Raji (cell line): Measurements from ENCODE around the gene PITPNC1.

ENCODE experiments used
- POLR2A ChIP-seq: IDR thresholded peaks from 2 replicates; pipeline ENCODE4 v1.6.1; 2011; ENCODE audit warnings: low read depth, low read length, control low read depth; ENCODE audit not compliant: insufficient read depth

PITPNC1 gene

DNA sequence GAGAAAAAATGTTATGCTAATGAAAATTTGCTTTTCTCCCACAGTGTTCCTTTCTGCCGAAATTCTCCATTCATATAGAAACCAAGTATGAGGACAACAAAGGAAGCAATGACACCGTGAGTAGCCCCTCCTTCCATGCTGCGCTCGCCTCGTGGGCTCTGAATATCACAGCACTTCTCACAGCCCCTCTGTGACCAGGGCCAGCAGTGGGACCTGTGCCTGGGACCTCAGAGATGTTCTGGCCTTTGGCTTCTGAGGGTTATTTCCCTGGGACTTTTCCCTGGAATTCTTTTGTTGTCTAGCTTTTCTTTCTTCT lies 201.0 kb downstream of the PITPNC1 start:
- TF ChIP-seq POLR2A: no peak

DNA sequence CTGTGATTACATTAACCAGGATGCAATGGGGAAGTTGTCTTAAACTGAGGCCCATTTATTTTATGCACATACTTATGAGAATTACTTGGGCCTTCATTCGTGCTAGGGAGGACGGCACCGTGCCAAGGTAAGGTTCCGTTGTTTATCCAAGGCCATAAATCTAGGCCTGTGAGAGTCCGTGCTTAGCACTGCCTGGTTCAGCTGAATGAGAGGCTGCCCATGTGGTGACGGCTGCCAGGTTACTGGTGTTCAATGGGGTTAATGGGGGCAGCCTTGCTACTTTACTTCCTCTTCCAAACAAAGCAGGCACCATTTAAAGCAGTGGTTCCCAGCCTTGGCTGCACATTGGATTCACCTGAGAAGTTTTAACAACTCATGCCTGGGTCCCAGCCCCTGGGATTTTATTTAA lies 205.6 kb downstream of the PITPNC1 start:
- TF ChIP-seq POLR2A: no peak

DNA sequence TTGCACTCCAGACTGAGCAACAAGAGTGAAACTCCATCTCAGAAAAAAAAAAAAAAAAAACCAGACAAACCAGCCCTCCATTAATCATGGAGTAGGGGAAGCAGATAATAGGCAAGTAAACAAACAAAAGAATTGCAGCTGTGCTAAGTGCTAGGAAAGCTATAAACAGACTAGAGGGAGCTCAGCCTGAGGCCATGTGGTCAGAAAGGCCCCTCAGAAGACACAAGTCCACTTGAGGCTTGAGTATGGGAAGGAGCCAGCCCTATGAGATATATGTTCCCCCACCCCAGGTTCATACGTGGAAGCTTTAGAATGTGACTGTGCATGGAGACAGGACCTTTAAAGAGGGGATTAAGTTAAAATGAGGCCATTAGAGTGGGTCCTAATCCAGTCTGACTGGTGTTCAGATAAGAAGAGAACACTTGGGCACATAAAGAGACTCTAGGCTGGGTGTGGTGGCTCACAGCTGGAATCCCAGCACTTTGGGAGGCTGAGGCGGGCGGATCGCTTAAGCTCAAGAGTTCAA lies 208.1 kb downstream of the PITPNC1 start:
- TF ChIP-seq POLR2A: no peak

DNA sequence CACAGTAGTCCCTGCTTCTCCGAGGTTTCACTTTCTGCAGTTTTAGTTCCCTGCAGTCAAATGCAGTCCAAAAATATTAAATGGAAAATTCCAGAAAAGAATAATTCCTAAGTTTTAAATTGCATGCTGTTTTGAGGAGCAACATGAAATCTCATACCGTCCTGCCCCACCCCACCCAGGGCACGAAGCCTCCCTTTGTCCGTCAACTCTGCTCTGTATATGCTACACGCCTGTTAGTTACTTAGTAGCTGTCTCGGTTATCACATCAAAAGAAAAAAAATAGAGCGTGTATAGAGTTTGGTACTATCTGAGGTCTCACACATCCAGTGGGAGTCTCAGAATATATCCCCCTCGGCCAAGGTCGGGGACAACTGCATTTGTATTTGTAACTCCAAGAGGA lies 211.2 kb downstream of the PITPNC1 start:
- no peak for TF ChIP-seq POLR2A

DNA sequence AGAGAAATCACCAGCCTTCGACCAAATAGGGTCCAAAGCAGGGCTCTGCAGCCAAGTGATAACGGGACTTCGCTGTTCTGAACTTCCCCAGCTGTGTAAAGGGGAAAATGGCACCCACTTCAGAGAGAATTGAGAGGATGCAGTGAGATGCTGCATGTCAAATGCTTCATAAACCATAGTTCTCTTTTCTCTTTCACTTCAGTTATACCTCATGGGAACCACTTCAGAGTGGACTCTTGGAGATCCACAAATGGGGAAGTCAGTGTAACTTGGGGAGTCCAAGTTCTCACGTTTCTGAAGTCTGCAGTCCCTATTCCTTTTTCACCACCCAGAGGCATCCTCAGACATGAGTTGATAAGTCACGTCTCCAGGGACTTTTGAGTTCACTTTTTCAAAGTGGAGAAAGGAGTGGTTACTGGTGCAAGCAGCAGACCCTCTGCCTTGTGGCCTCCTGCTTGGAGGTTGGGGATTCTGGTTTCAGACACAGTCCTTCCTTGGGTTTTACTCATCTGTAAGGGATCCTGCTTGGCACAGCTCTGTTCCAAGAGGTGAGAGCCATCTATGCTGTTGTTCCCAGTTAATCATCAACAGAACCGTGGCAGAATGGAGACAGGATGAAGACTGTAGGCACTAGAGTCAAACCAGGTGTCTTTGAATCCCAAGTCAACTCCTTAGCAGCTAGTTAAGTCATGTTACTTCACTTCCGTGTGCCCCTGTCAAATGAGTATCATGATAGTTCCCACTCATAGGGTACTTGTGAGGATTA lies 217.2 kb downstream of the PITPNC1 start:
- no peak for TF ChIP-seq POLR2A

DNA sequence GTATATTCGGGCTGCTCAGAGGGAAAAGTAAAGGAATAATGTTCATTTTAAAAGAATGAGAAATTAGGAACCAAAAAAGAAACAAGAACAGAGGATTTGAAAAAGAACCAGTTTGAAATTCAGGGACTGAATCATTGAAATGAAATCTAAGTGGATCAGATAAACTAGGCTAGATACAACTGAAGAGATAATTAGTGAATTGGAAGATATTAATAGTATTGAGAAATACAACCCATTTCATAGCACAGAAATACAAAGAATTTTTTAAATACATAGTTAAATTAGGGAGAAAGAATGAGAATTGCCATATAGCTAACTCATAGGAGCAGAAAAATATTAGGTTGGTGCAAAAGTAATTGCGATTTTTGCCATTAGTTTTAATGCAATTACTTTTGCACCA lies 223.3 kb downstream of the PITPNC1 start:
- TF ChIP-seq POLR2A: no peak

DNA sequence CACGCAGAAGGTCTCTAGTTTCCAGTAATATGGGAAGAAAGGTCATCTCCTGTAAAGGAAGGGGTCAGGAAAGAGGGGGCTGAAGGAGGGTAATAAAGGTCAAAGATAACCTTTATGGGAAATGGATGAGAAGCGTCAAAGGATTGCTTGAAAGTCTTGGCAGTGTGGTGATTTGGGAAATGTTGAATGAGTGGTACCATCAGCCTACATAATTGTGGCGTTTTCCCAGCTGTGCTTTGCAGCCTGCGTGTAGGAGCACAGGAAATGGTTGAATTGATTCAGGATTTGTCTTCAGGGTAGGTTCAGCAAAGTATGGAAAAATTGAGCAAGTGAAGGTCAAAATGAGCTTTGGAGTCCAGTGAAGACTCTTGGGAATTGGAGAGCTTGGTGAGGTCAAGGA lies 224.8 kb downstream of the PITPNC1 start:
- no peak for TF ChIP-seq POLR2A

DNA sequence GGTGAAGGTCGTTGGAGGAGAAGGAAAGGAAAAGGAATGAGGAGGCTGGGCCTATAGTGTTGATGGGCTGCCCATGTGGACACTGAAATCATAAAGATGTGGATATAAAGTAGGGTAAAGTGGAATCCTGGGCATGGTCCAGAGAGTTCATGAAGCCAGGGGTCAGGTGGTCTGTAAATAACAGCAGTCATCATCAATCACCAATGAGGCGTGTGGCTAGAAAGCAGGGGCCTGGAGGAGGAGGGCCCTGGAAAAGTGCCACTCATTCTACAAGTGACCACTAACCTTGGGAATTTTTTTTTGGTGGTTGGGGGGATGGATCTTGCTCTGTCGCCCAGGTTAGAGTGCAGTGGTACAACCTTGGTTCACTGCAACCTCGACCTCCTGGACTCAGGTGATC lies 225.4 kb downstream of the PITPNC1 start:
- no peak for TF ChIP-seq POLR2A

DNA sequence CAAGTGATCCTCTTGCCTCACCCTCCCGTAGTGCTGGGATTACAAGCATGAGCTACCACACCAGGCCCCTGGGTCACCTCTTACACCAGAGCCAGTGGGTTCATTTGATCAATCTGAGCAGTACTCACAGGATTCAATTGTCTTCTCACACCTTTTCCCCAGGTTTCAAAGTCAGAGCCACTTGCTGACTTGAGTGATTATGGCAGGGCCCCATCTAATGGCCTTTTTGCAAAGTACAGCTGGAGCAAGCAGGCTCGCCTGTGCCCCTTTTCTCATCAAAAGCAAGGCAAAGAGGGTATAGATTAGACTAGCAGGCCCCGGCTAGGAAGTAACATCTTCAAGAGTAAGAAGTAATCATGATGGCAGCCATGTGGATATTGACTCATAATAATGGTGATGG lies 225.9 kb downstream of the PITPNC1 start:
- TF ChIP-seq POLR2A: no peak

DNA sequence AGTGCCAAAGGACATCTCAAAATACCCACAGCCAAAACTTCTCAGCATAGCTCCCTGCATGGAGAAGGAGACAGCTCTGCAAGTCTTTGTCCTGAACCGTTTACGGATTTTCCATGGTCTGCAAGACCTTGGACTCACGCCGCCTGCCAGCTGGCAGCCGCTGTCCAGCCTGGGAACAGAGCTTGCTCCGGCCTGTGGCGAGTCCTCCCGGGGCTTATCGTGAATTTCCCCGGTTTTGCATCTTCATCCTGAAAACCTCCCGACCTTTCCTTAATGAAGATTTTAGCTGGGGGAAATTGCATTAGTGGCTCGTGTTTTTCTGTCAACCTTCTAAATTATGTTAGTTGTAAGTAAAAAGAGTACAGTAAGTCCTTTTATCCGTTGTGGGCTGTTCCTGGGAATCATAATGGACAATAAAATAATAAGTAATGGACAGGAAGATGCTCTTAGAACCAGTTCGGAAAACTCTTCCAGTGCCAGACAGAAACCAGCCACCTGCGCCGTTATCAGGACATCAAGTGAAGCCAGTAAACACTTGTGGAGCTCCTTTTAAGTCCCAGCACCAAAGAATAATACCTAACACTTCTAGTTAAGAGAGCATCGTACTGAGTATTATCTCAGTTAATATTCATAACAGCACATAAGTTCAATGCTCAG lies 228.3 kb downstream of the PITPNC1 start:
- TF ChIP-seq POLR2A: no peak

DNA sequence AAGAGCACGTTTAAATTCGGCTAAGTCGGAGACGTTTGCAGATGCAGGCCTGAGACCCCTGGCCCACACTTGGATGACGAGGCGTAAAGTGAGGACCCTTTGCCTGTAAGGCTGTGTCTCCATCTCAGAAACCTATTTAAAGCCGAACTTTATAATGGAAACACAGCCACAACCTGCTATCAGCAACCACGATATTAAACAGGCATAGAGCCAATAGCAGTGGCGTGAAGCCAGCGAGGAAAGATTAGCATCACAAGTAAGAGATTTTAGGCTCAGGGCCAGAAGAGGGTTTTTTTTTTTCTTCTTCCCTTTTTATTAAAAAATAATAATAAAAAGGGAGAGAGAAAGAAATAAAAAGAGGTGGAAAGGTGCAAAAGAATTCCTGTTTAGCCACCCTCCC lies 229.4 kb downstream of the PITPNC1 start:
- no peak for TF ChIP-seq POLR2A

DNA sequence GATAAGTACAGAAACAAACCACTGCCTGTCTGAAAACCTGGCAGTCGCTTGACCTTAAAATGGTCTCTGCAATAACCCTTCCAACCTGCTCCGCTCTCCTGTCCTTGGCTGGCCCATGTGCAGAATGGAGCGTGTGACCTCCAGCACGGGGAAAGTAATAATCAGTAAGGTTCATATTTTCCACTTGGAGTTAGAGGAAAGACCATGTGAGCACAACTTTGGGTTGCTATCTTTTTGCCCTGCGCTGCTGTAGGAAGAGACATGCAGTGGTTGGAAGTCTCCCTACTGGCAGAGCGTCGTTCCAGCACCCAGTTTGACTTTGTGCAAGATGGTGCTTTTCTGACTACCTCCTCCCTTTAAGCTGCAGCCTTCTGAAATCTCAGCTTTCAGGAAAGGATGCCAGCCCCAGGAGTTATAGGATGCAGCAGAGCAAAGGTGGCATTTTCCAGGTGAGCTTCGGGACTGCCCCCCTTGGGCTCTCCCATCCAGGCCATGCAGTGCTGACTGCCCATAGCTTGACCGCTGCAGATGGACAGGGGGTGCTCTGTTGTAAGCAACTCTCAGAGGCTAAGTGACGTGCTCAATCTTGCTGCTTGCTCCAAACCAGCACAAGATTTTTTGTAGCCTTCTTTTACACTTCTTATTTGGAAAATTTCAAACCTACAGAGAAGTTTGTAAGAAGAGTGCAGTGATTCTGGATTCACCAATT lies 230.0 kb downstream of the PITPNC1 start:
- TF ChIP-seq POLR2A: no peak

DNA sequence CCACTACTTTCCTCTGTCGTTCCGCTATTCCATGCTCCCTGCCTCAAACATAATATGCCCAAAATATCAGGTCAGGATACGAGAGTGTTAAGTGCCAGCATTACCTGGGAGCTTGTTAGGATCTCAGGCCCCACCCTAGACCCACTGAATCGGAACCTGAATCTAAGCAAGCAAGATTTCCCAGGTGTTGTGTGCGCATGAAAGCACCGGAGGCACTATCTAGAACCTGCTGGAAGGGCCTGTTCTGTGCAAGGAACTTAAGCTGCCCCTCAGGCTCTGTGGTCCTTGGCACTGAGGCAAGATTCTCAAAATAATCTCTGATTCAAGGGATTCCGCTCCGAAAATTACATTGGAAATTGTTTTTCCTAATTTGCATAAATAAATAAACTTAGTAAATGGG lies 233.0 kb downstream of the PITPNC1 start:
- TF ChIP-seq POLR2A: no peak

DNA sequence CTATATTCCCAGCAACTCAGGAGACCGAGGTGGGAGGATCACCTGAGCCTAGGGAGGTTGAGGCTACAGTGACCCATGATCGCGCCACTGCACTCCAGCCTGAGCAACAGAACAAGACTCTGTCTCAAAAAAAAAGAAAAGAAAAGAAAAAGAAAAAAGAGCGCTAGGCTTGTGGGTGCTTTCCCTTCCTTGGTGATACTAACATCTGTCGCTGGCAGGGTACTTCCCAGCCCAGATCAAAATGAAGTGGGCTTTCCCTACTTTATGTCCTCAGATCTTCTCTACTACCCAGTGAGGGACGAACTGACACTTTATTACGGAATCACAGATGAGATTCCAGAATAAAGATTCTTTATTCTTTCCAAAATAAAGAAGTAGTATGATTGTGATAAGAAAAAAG lies 236.9 kb downstream of the PITPNC1 start:
- no peak for TF ChIP-seq POLR2A

DNA sequence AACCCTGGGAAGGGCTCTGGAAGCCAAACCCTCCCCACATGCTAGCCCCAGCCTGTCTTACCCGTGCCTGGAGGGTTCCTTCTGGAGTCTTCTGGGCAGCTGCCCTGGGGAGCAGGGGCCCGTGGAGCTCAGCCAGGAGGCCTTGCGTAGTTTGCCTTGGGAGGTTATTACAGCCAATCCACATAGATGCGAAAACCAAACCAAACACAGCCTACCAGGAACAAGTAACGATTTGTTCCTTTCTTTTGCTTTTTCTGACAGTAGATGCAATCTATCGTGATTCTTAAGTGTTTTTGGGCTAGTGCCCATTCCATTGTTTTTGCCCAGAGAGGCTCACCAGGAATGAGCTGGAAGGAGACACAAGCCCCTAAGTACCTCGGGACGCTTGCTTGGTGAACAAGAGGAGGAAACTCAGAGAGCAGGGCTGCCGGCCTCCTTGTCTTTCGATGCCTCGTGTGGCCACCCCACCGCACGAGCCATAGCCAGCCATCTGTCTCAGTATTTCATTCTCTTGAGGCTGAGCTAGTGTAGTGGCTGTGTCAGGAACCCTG lies 238.0 kb downstream of the PITPNC1 start:
- no peak for TF ChIP-seq POLR2A

DNA sequence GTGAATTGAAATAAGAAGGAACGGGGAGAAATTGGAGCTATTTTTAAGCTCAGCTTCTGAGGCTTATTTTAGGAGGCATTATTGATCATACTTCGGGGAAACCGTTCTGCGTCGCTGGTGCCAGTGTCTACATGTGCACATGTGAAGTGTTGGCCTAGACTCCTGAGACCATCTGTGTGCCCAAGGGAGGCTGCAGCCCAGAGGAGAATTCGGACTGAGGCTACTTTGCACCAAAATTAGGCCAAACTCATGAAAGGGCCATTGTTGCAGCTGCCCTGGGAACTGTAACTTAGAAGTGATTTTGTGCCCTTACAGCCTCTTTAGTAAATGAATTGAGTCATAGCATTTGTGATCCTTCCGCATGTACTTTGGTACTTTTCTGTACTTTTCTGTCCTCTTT lies 238.7 kb downstream of the PITPNC1 start:
- TF ChIP-seq POLR2A: no peak
